GM21576 (cell line): Measurements from ENCODE around the gene EHMT1.
A peak's percentile ranks its signal among the peaks of the same experiment; 100 is the strongest.

Source experiments
- ATAC-seq: cut with Tn5 transposase; IDR thresholded peaks from one replicate; pipeline ENCODE4 v1.9.1; 2021; ENCODE audit warnings: mild to moderate bottlenecking, moderate library complexity; ENCODE audit not compliant: unreplicated experiment

EHMT1 gene

GRCh38 chr9:137757139-137757538 lies 138.3 kb downstream of the EHMT1 start:
- ATAC-seq: no peak

- no peak for ATAC-seq
Measured at GRCh38 chr9:137757613-137758029, 138.8 kb downstream of the EHMT1 start.

- no peak for ATAC-seq
Measured at GRCh38 chr9:137758067-137758466, 139.3 kb downstream of the EHMT1 start.

- no peak for ATAC-seq
Measured at GRCh38 chr9:137759117-137759516, 140.3 kb downstream of the EHMT1 start.

- no peak for ATAC-seq
Measured at GRCh38 chr9:137759649-137760321, 141.0 kb downstream of the EHMT1 start.

- ATAC-seq: no peak
Measured at GRCh38 chr9:137760426-137760825, 141.6 kb downstream of the EHMT1 start.

- no peak for ATAC-seq
Measured at GRCh38 chr9:137761032-137761431, 142.2 kb downstream of the EHMT1 start.

GRCh38 chr9:137761793-137762192 lies 143.0 kb downstream of the EHMT1 start:
- no peak for ATAC-seq

GRCh38 chr9:137762414-137763061 lies 143.7 kb downstream of the EHMT1 start:
- ATAC-seq: peak; percentile 61

GRCh38 chr9:137763271-137763955 lies 144.6 kb downstream of the EHMT1 start:
- no peak for ATAC-seq

GRCh38 chr9:137764171-137764671 lies 145.4 kb downstream of the EHMT1 start:
- ATAC-seq: no peak

GRCh38 chr9:137764981-137765380 lies 146.2 kb downstream of the EHMT1 start:
- ATAC-seq: no peak

- no peak for ATAC-seq
Measured at GRCh38 chr9:137765536-137765935, 146.7 kb downstream of the EHMT1 start.

- no peak for ATAC-seq
Measured at GRCh38 chr9:137771580-137771979, 152.8 kb downstream of the EHMT1 start.

GRCh38 chr9:137772281-137772873 lies 153.6 kb downstream of the EHMT1 start:
- ATAC-seq: no peak

- ATAC-seq: no peak
Measured at GRCh38 chr9:137774775-137775386, 156.1 kb downstream of the EHMT1 start.

- no peak for ATAC-seq
Measured at GRCh38 chr9:137776306-137776995, 157.6 kb downstream of the EHMT1 start.

GRCh38 chr9:137777761-137778160 lies 159.0 kb downstream of the EHMT1 start:
- no peak for ATAC-seq

- ATAC-seq: no peak
Measured at GRCh38 chr9:137778336-137778735, 159.5 kb downstream of the EHMT1 start.

GRCh38 chr9:137778914-137779313 lies 160.1 kb downstream of the EHMT1 start:
- ATAC-seq: no peak
